ENCODE results near the gene ALG9.

Gene ALG9

GRCh38 chr11:111834432-111835163 lies 36.8 kb downstream of the ALG9 start:
- DNase-seq: no peak

GRCh38 chr11:111833524-111833923 lies 37.9 kb downstream of the ALG9 start:
- peak; percentile 32 for DNase-seq

GRCh38 chr11:111829185-111829968 lies 42.0 kb downstream of the ALG9 start:
- DNase-seq: no peak

- DNase-seq: no peak
Measured at GRCh38 chr11:111826322-111826950, 44.9 kb downstream of the ALG9 start.

GRCh38 chr11:111823629-111824028 lies 47.8 kb downstream of the ALG9 start:
- DNase-seq: no peak

GRCh38 chr11:111823131-111823530 lies 48.2 kb downstream of the ALG9 start:
- no peak for DNase-seq

GRCh38 chr11:111819829-111820237 lies 51.5 kb downstream of the ALG9 start:
- no peak for DNase-seq

GRCh38 chr11:111819161-111819828 lies 52.1 kb downstream of the ALG9 start:
- no peak for DNase-seq

GRCh38 chr11:111815489-111815888 lies 55.9 kb downstream of the ALG9 start:
- DNase-seq: no peak

- DNase-seq: peak; percentile 25
Measured at GRCh38 chr11:111814557-111815320, 56.6 kb downstream of the ALG9 start.

- no peak for DNase-seq
Measured at GRCh38 chr11:111814106-111814505, 57.3 kb downstream of the ALG9 start.

- DNase-seq: no peak
Measured at GRCh38 chr11:111812211-111812610, 59.2 kb downstream of the ALG9 start.

GRCh38 chr11:111811445-111811844 lies 59.9 kb downstream of the ALG9 start:
- DNase-seq: no peak

- no peak for DNase-seq
Measured at GRCh38 chr11:111808834-111809233, 62.5 kb downstream of the ALG9 start.

- no peak for DNase-seq
Measured at GRCh38 chr11:111808063-111808588, 63.3 kb downstream of the ALG9 start.

GRCh38 chr11:111807076-111807475 lies 64.3 kb downstream of the ALG9 start:
- DNase-seq: no peak

GRCh38 chr11:111801135-111801534 lies 70.2 kb downstream of the ALG9 start:
- no peak for DNase-seq

GRCh38 chr11:111798279-111798678 lies 73.1 kb downstream of the ALG9 start:
- no peak for DNase-seq

GRCh38 chr11:111797145-111797581 lies 74.2 kb downstream of the ALG9 start:
- peak; percentile 88 for DNase-seq

- DNase-seq: no peak
Measured at GRCh38 chr11:111796696-111797095, 74.7 kb downstream of the ALG9 start.

- DNase-seq: no peak
Measured at GRCh38 chr11:111795334-111795985, 75.9 kb downstream of the ALG9 start.

GRCh38 chr11:111793863-111794262 lies 77.5 kb downstream of the ALG9 start:
- DNase-seq: no peak

All from OCI-M1 (cell line).